ENCODE measurements around the gene PEG3.

Gene PEG3

DNA sequence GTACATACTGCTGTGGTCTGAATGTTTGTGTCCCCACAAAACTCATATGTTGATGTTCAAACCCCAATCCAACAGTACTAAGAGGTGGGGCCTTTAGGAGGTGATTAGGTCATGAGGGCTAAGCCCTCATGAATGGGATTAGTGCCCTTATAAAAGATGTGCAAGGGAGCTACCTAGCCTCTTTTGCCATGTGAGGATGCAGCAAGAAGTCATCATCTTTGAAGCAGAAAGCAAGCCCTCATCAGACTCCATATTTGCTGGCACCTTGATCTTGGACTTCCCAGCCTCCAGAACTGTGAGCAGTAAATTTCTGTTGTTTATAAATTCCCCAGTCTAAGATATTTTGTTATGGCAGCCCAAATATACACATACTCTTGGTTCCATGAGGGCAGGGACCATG, 33.9 kb downstream of the PEG3 start:
- DNase-seq = no peak
